Kidney (tissue), 14 donors: Measurements from ENCODE around the gene GPR6. TPM values are rescaled to one million over a fixed set of nuclear protein-coding genes. Genes with fewer than 3 reads are reported as not detected.

Experiments
- DNase-seq, 5 donors: peaks; one replicate each; pipeline ENCODE4 v3.0.0-alpha.2; 2013 to 2020
- FAIRE-seq: peaks from 2 replicates; lab custom pipeline; 2012; peaks lifted over from hg19 to GRCh38; lab: Jason Lieb, UNC
- H3K27ac ChIP-seq, 2 donors: one replicate each; pipeline ENCODE4 v1.7.0; 2013; ENCODE audit warnings: low read depth in 2 of 2, low read length in 2 of 2, inconsistent platforms in 1 of 2
- H3K27me3 ChIP-seq: one replicate; pipeline ENCODE4 v1.7.1; 2013; ENCODE audit warnings: low read length, inconsistent platforms; ENCODE audit not compliant: control insufficient read depth, insufficient read depth
- H3K36me3 ChIP-seq, 3 donors: one replicate each; pipeline versions ENCODE4 v1.7.0 to v1.7.1; 2013; ENCODE audit warnings: low read length in 3 of 3, control low read depth in 1 of 3, inconsistent platforms in 1 of 3; ENCODE audit not compliant: insufficient read depth in 3 of 3, control insufficient read depth in 2 of 3
- H3K4me1 ChIP-seq, 3 donors: one replicate each; pipeline versions ENCODE4 v1.7.0 to v1.7.1; 2013; ENCODE audit warnings: low read length in 3 of 3, inconsistent platforms in 1 of 3, low read depth in 1 of 3; ENCODE audit not compliant: control insufficient read depth in 2 of 3, insufficient read depth in 2 of 3
- H3K4me3 ChIP-seq, 3 donors: one replicate each; pipeline versions ENCODE4 v1.7.0 to v1.8.1; 2013; ENCODE audit warnings: low read length in 3 of 3, control low read depth in 1 of 3, inconsistent platforms in 1 of 3
- H3K9ac ChIP-seq, 3 donors: one replicate each; pipeline versions ENCODE4 v1.7.0 to v1.7.1; 2013; ENCODE audit warnings: low read length in 3 of 3, control low read depth in 1 of 3, inconsistent platforms in 1 of 3
- H3K9me3 ChIP-seq, 3 donors: one replicate each; pipeline versions ENCODE4 v1.7.0 to v1.7.1; 2013; ENCODE audit warnings: low read length in 3 of 3, control low read depth in 1 of 3, inconsistent platforms in 1 of 3; ENCODE audit not compliant: control insufficient read depth in 2 of 3, insufficient read depth in 1 of 3
- CTCF ChIP-seq: IDR thresholded peaks from 3 replicates; pipeline ENCODE4 v1.5.1; 2012; ENCODE audit warnings: mild to moderate bottlenecking, moderate library complexity, borderline replicate concordance; ENCODE audit not compliant: insufficient read depth; ENCODE audit errors: extremely low read depth
- intact Hi-C: fragments of 100-400 bp; cut with DNase I; formaldehyde crosslinking; loops from one replicate; pipeline ENCODE4 v1.11.1; 2022
- polyA plus RNA-seq: library from polyadenylated mRNA; stranded (reverse); fragments of 350-450 nt; fragmentation: Illumina TruSeq; extraction: RNeasy Lipid Tissue Mini Kit (QIAGEN cat#74804); gene quantifications from one replicate; pipeline ENCODE4 v1.2.3, GENCODE V29; 2014; ENCODE audit warnings: low read depth, low replicate concordance; ENCODE audit not compliant: insufficient read depth
- total RNA-seq: library from RNA; stranded (reverse); fragmentation: NEBNext Ultra II Directional; extraction: Animal tissue kit (Norgen Biotek cat#: 25700); gene quantifications from one replicate; pipeline ENCODE4 v1.2.1, GENCODE V29; 2021
- donor health status: control.
- donor health status: control.
- donor health status: control.
- donor health status: control.
- donor health status: control.
- donor health status: DM: yes; HTN: yes; CAD: no.
- donor health status: Normal renal cell carcinoma (clear cell type).

The GPR6 gene
- total and polyA plus RNA-seq, 2 donors from 2014 or later = not detected

GRCh38 chr6:109944448-109944847 lies 33.7 kb upstream of the GPR6 start:
- intact Hi-C loops = no loop called here
- no peak for TF ChIP-seq CTCF
- H3K4me3 ChIP-seq = no peak overlapping the region
- H3K9me3 ChIP-seq = no peaks in the 10 kb centered on the region
- H3K4me1 ChIP-seq = no peaks in the 10 kb centered on the region
- H3K9ac ChIP-seq = no peak overlapping the region
- no peaks in the 10 kb centered on the region for H3K36me3 ChIP-seq
- DNase-seq = no peak
- H3K27ac ChIP-seq = no peak overlapping the region
- no peak for FAIRE-seq
- H3K27me3 ChIP-seq = no peaks in the 10 kb centered on the region

- no peak for TF ChIP-seq CTCF
- Histone ChIP-seq H3K36me3 (no peaks in the 10 kb centered on the region), H3K9me3 (no peaks in the 10 kb centered on the region), H3K27ac (no peak overlapping the region), H3K4me3 (no peak overlapping the region), H3K9ac (no peak overlapping the region), H3K27me3 (no peaks in the 10 kb centered on the region), H3K4me1 (no peaks in the 10 kb centered on the region)
- DNase-seq (no peak), FAIRE-seq (no peak)
- intact Hi-C loops = no loop called here
These were observed 33.0 kb upstream of the GPR6 start for GRCh38 chr6:109945091-109945490.

- Histone ChIP-seq H3K4me3 (no peak overlapping the region), H3K36me3 (no peaks in the 10 kb centered on the region), H3K27me3 (no peaks in the 10 kb centered on the region), H3K27ac (no peak overlapping the region), H3K9me3 (no peaks in the 10 kb centered on the region), H3K4me1 (no peaks in the 10 kb centered on the region), H3K9ac (no peak overlapping the region)
- TF ChIP-seq CTCF = no peak
- DNase-seq = no peak
- no peak for FAIRE-seq
- intact Hi-C loops = no loop called here
These were observed 31.1 kb upstream of the GPR6 start for GRCh38 chr6:109946979-109947378.

GRCh38 chr6:109949281-109950065 lies 28.6 kb upstream of the GPR6 start:
- Histone ChIP-seq H3K36me3 (no peaks in the 10 kb centered on the region), H3K4me3 (no peak overlapping the region), H3K27me3 (no peaks in the 10 kb centered on the region), H3K9me3 (no peaks in the 10 kb centered on the region), H3K27ac (no peak overlapping the region), H3K4me1 (no peaks in the 10 kb centered on the region), H3K9ac (no peak overlapping the region)
- TF ChIP-seq CTCF = no peak
- no peak for DNase-seq
- no peak for FAIRE-seq
- intact Hi-C loops = no loop called here
